Uterus (tissue), 4 donors: ENCODE results near the gene NFIA. TPM values are rescaled to one million over a fixed set of nuclear protein-coding genes. Genes with fewer than 3 reads are reported as not detected.

Source experiments
- DNase-seq, 2 donors: peaks; one replicate each; pipeline ENCODE4 v3.0.0-alpha.2; 2019 to 2020
- H3K27ac ChIP-seq, 2 donors: fragments of 200-600 bp; sonication (generic); 1 replicate in 1 of 2; 2 replicates in 1 of 2; pipeline ENCODE4 v1.5.1; 2016 to 2018
- H3K27me3 ChIP-seq, 2 donors: fragments of 200-600 bp; sonication (generic); one replicate each; pipeline ENCODE4 v1.5.1; 2018 to 2019; ENCODE audit warnings: control low read depth in 1 of 2
- H3K36me3 ChIP-seq, 2 donors: fragments of 200-600 bp; sonication (generic); one replicate each; pipeline ENCODE4 v1.5.1; 2019; ENCODE audit warnings: control low read depth in 1 of 2
- H3K4me1 ChIP-seq, 2 donors: fragments of 200-600 bp; sonication (generic); one replicate each; pipeline ENCODE4 v1.5.1; 2018 to 2019; ENCODE audit warnings: control low read depth in 1 of 2
- H3K4me3 ChIP-seq, 2 donors: fragments of 200-600 bp; sonication (generic); 1 replicate in 1 of 2; 2 replicates in 1 of 2; pipeline ENCODE4 v1.5.1; 2018 to 2019; ENCODE audit warnings: mild to moderate bottlenecking in 1 of 2
- H3K9me3 ChIP-seq, 2 donors: fragments of 200-600 bp; sonication (generic); one replicate each; pipeline ENCODE4 v1.5.1; 2019; ENCODE audit warnings: control low read depth in 1 of 2
- POLR2A ChIP-seq, 2 donors: fragments of 450-650 bp; IDR thresholded peaks; one replicate each; pipeline ENCODE4 v1.6.1; 2016; ENCODE audit warnings: antibody characterized with exemption in 2 of 2, mild to moderate bottlenecking in 1 of 2, moderate library complexity in 1 of 2
- intact Hi-C: fragments of 100-400 bp; cut with DNase I; formaldehyde crosslinking; loops from one replicate; pipeline ENCODE4 v1.15.1; 2023; ENCODE audit warnings: low total_unique reads
- total RNA-seq, 4 donors: library from RNA; depleted of rRNA in 3 of 4; stranded (reverse); fragments of >200 nt in 3 of 4; gene quantifications; one replicate each; pipeline versions ENCODE4 v1.1.0 to v1.2.4, GENCODE V29; 2014 to 2023
- TF ChIP-seq, protein P1 (sequence below), 4 experiments: fragments of 200-600 bp in 2 of 4; fragments of 450-650 bp in 2 of 4; sonication (generic) in 2 of 4; IDR thresholded peaks; one replicate each; pipeline ENCODE4 v1.5.1; 2016 to 2019; ENCODE audit warnings: antibody characterized with exemption in 4 of 4, mild to moderate bottlenecking in 2 of 4, moderate library complexity in 1 of 4
- donor health status: DM: yes; HTN: yes; CAD: no.

Gene NFIA
- total RNA-seq, 4 donors from 2014 or later = 49.2 to 116 (median 64.9) TPM

GRCh38 chr1:61450872-61451571 lies 368.7 kb downstream of the NFIA start:
- TF ChIP-seq, protein P1, sequence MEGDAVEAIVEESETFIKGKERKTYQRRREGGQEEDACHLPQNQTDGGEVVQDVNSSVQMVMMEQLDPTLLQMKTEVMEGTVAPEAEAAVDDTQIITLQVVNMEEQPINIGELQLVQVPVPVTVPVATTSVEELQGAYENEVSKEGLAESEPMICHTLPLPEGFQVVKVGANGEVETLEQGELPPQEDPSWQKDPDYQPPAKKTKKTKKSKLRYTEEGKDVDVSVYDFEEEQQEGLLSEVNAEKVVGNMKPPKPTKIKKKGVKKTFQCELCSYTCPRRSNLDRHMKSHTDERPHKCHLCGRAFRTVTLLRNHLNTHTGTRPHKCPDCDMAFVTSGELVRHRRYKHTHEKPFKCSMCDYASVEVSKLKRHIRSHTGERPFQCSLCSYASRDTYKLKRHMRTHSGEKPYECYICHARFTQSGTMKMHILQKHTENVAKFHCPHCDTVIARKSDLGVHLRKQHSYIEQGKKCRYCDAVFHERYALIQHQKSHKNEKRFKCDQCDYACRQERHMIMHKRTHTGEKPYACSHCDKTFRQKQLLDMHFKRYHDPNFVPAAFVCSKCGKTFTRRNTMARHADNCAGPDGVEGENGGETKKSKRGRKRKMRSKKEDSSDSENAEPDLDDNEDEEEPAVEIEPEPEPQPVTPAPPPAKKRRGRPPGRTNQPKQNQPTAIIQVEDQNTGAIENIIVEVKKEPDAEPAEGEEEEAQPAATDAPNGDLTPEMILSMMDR (IDR thresholded peaks at IDR 0.05) = no peak
- no peak for TF ChIP-seq POLR2A (IDR thresholded peaks at IDR 0.05)
- DNase-seq = no peak
- Histone ChIP-seq H3K27ac (peak overlapping the region; percentile 66 to 78), H3K36me3 (no peaks in the 10 kb centered on the region), H3K27me3 (no peaks in the 10 kb centered on the region), H3K4me3 (no peak overlapping the region), H3K9me3 (no peaks in the 10 kb centered on the region), H3K4me1 (peaks cover 5 to 12% of the 10 kb centered on the region in 2 donors)
- intact Hi-C loops = loop anchor here (10.0 kb wide), 1 partner anchor 396 kb away; no protein-coding TSS in a partner anchor

DNA sequence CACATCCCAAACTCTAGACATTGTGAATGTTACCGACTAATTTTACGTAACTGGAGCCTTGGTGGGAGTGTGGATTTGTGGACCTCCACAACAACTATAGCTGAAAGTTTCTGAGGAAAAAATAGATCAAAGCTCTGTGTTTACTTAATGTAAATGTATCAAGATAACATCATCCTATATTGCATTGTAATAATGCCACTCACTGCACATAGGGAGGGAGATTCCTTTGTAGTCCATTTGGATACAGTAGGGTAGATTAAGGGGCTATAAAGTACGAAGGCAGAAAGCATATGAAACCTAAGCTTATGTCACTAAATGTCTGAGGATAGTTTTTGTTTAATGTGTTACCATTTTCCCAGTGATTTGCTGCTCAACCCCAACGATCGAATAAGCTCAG lies 369.2 kb downstream of the NFIA start:
- no peaks in the 10 kb centered on the region for H3K27me3 ChIP-seq
- no peak overlapping the region for H3K4me3 ChIP-seq
- no peaks in the 10 kb centered on the region for H3K9me3 ChIP-seq
- TF ChIP-seq POLR2A (IDR thresholded peaks at IDR 0.05) = no peak
- TF ChIP-seq, protein P1 (IDR thresholded peaks at IDR 0.05) = no peak
- intact Hi-C loops = loop anchor here (10.0 kb wide), 1 partner anchor 397 kb away; no protein-coding TSS in a partner anchor
- peak overlapping the region; percentile 66 to 78 for H3K27ac ChIP-seq
- no peaks in the 10 kb centered on the region for H3K36me3 ChIP-seq
- H3K4me1 ChIP-seq = peaks cover 5 to 12% of the 10 kb centered on the region in 2 donors
- DNase-seq = no peak

DNA sequence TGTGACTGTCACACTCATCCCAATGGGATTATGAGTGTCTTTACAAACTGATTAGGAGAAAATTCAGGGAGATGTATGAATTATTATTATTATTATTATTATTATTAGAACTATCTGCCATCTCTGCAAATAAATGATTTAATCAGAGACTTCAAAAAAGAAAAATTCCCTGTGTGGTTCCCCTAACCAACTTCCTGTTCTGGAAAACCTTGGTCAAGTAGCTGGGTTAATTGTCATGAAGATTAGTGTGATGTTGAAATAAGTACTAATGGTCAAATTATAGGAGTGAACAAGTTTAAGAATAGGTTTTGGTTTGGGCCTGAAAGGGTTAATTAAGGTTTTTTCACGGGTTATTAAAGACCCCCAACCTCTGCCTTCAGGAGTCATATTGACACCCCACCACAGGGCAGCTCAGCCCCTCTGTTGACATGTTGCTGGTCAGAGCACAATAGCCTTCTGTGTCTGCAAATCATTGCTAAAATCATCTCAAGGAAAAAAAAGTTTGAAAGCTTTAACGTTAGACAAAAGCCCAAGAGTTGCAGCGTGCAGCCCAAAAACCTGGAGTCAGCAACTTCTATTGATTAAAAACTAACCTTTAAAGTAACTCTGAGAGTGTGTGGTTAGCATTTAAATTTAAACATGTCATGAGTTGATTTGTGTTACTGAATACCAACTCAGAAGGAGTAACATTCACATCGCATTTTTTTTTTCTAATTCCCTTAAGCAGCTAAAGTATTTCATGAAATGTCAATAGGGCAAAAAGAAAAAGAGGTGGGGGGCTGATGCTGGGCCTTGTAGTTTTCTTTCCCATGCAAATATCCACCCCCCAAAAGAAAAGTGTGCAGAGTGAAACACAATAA lies 370.0 kb downstream of the NFIA start:
- H3K27ac ChIP-seq = peak overlapping the region; percentile 58 to 66
- intact Hi-C loops = loop anchor here (10.0 kb wide), 1 partner anchor 398 kb away; no protein-coding TSS in a partner anchor
- TF ChIP-seq, protein P1 (IDR thresholded peaks at IDR 0.05) = no peak
- no peak for TF ChIP-seq POLR2A (IDR thresholded peaks at IDR 0.05)

DNA sequence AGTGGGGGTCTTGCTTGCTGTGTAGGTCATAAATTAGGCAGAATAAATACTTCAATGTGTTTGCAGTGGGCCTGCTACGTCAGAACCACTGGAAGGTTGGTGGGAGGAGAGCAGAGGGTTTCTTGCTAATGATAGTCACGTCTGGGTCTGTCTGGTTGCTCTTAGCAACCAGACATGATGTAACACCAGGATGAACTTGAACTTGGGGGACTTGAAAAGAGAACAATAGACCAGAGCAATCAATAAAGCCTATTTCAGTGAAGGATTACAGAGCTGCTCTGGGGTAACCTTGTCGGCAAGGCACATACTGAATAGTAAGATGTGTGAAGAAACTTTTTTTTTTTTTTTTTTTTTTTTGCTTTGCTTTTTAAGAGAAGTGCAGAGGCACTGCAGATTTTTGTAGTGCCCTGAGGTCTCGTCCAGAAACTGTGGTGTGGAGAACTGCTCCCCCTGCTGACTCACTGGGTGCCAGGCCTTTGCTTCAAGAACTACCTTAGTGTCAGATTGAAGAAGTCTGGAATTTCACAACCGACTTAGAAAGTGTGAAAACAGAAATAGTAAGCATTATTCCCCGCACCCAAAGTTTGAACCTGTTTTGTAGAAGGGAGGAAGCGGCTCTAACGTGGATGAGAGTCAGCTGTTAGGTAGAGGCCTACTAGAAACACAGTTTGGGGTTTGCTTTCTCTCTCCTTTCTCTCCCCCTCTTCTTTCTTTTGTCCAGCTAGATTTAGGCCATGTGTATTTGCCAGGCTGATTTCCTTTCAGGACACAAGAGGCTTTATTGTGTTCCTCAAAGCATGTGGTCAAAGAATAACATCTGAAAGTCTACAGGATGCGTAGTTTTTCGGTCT lies 371.0 kb downstream of the NFIA start:
- intact Hi-C loops = loop anchor here (10.0 kb wide), 1 partner anchor 399 kb away; no protein-coding TSS in a partner anchor
- Histone ChIP-seq H3K4me1 (peaks cover 5 to 12% of the 10 kb centered on the region in 2 donors), H3K9me3 (no peaks in the 10 kb centered on the region), H3K27me3 (no peaks in the 10 kb centered on the region), H3K27ac (peak overlapping the region; percentile 74 to 76), H3K36me3 (no peaks in the 10 kb centered on the region), H3K4me3 (no peak overlapping the region)
- DNase-seq = peak; percentile 94 to 95
- TF ChIP-seq POLR2A (IDR thresholded peaks at IDR 0.05) = no peak
- TF ChIP-seq, protein P1 (IDR thresholded peaks at IDR 0.05) = peak; percentile 77 to 86 (median 78)

More for the DNA sequence above, 370.0 kb downstream of the NFIA start:
- no peak overlapping the region for H3K4me3 ChIP-seq
- H3K4me1 ChIP-seq = peaks cover 5 to 12% of the 10 kb centered on the region in 2 donors
- DNase-seq = no peak
- H3K36me3 ChIP-seq = no peaks in the 10 kb centered on the region
- no peaks in the 10 kb centered on the region for H3K27me3 ChIP-seq
- H3K9me3 ChIP-seq = no peaks in the 10 kb centered on the region
